BJ (cell line): ENCODE measurements around the gene EHBP1. TPM values are rescaled to one million over a fixed set of nuclear protein-coding genes. Genes with fewer than 3 reads are reported as not detected.

Source experiments
- CTCF ChIA-PET: fragments of 350-600 bp; formaldehyde crosslinking; extraction: SDS; loops from one replicate; lab custom pipeline; 2021; ENCODE audit warnings: antibody characterized with exemption, inconsistent platforms; lab: Yijun Ruan, JAX
- POLR2A ChIA-PET: fragments of 300-600 bp; sonication (Branson Sonifier 250); formaldehyde crosslinking; extraction: SDS; loops from one replicate; lab custom pipeline; 2021; ENCODE audit warnings: antibody characterized with exemption; lab: Charles Lee
- DNase-seq: peaks from one replicate; pipeline ENCODE4 v3.0.0-alpha.2; 2011; ENCODE audit warnings: low read depth
- H3K27me3 ChIP-seq: 2 replicates; pipeline ENCODE4 v1.6.0; 2011; ENCODE audit warnings: low read length; ENCODE audit not compliant: control insufficient read depth, insufficient read depth
- H3K36me3 ChIP-seq: 2 replicates; pipeline ENCODE4 v1.5.1; 2011; ENCODE audit warnings: low read length; ENCODE audit not compliant: control insufficient read depth, insufficient read depth
- H3K4me3 ChIP-seq: 2 replicates; pipeline ENCODE4 v1.5.1; 2011; ENCODE audit warnings: low read depth, mild to moderate bottlenecking, control low read depth, low read length
- CTCF ChIP-seq: IDR thresholded peaks from 2 replicates; pipeline ENCODE4 v1.5.1; 2011; ENCODE audit warnings: low read depth, mild to moderate bottlenecking, control low read depth, inconsistent platforms, low read length, moderate library complexity; ENCODE audit not compliant: insufficient read depth
- polyA plus RNA-seq: library from polyadenylated mRNA; depleted of rRNA; stranded (reverse); fragments of >200 nt; gene quantifications from 2 replicates; pipeline ENCODE4 v1.2.3, GENCODE V29; 2011

Gene EHBP1
- polyA plus RNA-seq, 1 experiment: 43.8 TPM

GRCh38 chr2:62856228-62857040, 150.9 kb downstream of the EHBP1 start:
- CTCF ChIA-PET: no interaction called here
- TF ChIP-seq CTCF: no peak
- Histone ChIP-seq H3K4me3 (no peak overlapping the region), H3K27me3 (no peaks in the 10 kb centered on the region), H3K36me3 (peaks cover 17% of the 10 kb centered on the region)
- POLR2A ChIA-PET: no interaction called here
- DNase-seq: no peak

- ChIA-PET POLR2A (no interaction called here), CTCF (interaction anchor here (0.6 kb wide), 1 partner anchor 49 kb away, joined by 3 read pairs; no protein-coding TSS in a partner anchor)
- no peak for DNase-seq
- Histone ChIP-seq H3K36me3 (peaks cover 17% of the 10 kb centered on the region), H3K4me3 (no peak overlapping the region), H3K27me3 (no peaks in the 10 kb centered on the region)
- no peak for TF ChIP-seq CTCF
Measured at GRCh38 chr2:62857139-62857931, 151.8 kb downstream of the EHBP1 start.

GRCh38 chr2:62858231-62858832, 152.8 kb downstream of the EHBP1 start:
- Histone ChIP-seq H3K36me3 (peaks cover 17% of the 10 kb centered on the region), H3K4me3 (no peak overlapping the region), H3K27me3 (no peaks in the 10 kb centered on the region)
- no peak for DNase-seq
- CTCF ChIA-PET: no interaction called here
- no peak for TF ChIP-seq CTCF
- POLR2A ChIA-PET: no interaction called here

GRCh38 chr2:62868947-62869346, 163.4 kb downstream of the EHBP1 start:
- no peaks in the 10 kb centered on the region for H3K27me3 ChIP-seq
- ChIA-PET CTCF (no interaction called here), POLR2A (no interaction called here)
- peaks cover 3% of the 10 kb centered on the region; the same call in 1 of the 2 replicates for H3K36me3 ChIP-seq
- TF ChIP-seq CTCF: no peak
- no peak overlapping the region for H3K4me3 ChIP-seq
- no peak for DNase-seq

GRCh38 chr2:62870966-62871365, 165.5 kb downstream of the EHBP1 start:
- H3K4me3 ChIP-seq: no peak overlapping the region
- H3K27me3 ChIP-seq: no peaks in the 10 kb centered on the region
- TF ChIP-seq CTCF: no peak
- ChIA-PET POLR2A (no interaction called here), CTCF (no interaction called here)
- peaks cover 9% of the 10 kb centered on the region for H3K36me3 ChIP-seq
- DNase-seq: no peak
